Esophagus squamous epithelium (tissue), 4 donors: Measurements from ENCODE around the gene C16orf92.

Source experiments
- CTCF ChIP-seq, 6 experiments: fragments of 450-650 bp in 4 of 6; fragments of 200-600 bp in 2 of 6; sonication (generic) in 2 of 6; IDR thresholded peaks; one replicate each; pipeline ENCODE4 v1.5.1; 2016 to 2019; ENCODE audit warnings: antibody characterized with exemption in 6 of 6, mild to moderate bottlenecking in 4 of 6, moderate library complexity in 4 of 6
- POLR2A ChIP-seq, 4 donors: fragments of 450-650 bp; IDR thresholded peaks; one replicate each; pipeline ENCODE4 v1.6.1; 2017; ENCODE audit warnings: antibody characterized with exemption in 4 of 4, mild to moderate bottlenecking in 4 of 4, moderate library complexity in 3 of 4

DNA sequence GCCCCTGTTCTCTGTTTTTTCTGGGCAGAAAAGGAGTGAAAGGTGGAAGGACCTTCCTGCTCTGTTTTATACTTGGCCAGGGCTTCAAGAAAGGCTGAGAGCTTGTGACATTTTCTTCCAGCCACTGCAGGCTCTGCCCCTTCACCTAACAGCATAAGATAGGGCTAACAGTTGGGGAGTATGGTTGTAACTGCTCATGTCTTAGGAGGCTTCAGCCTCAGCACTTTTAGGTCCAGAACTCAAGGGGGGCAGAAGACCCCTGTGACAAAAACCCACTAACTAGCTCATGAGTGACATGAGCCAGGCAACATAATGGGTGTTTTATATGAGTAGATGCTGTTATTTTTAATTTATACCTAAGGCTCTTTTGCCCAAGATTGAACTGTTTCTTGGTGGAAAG is 47.5 kb downstream of the C16orf92 start:
- TF ChIP-seq CTCF (IDR thresholded peaks at IDR 0.05) (no peak), POLR2A (IDR thresholded peaks at IDR 0.05) (no peak)
